ENCODE results near the gene SPX.

The SPX gene, protein sequence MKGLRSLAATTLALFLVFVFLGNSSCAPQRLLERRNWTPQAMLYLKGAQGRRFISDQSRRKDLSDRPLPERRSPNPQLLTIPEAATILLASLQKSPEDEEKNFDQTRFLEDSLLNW

GRCh38 chr12:21526053-21526452, at the start of gene SPX:
Gene SPX (plus strand): TSS chr12:21526296. CDS start chr12:21526473, 177 bp downstream.
- no peak for DNase-seq (ENCODE audit: low spot score)

DNA sequence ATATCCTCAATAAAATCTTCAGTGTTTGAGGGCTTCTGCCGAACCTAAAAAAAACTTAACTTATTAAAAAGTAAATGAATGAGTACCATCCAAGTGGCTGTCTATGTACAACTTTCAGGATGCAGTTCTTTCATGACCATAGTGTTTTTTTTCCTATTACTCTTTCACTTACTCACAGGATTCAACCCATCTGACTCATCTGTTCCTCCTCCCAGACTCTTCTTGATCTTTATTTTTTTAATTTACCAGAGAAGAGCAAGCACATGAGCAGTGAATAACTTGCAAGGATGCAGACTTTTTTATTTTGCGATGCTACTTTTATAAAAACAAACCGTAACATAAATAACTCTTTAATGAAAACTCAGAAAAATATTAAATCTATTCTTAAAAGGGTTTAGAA, 49.1 kb upstream of the SPX start:
- no peak for DNase-seq (ENCODE audit: low spot score)

GRCh38 chr12:21478756-21479455, 47.2 kb upstream of the SPX start:
- DNase-seq (ENCODE audit: low spot score), result no peak

GRCh38 chr12:21483531-21483930, 42.6 kb upstream of the SPX start:
- DNase-seq (ENCODE audit: low spot score), result no peak

GRCh38 chr12:21485998-21486397, 40.1 kb upstream of the SPX start:
- DNase-seq (ENCODE audit: low spot score), result no peak

GRCh38 chr12:21499765-21500164, 26.3 kb upstream of the SPX start:
- no peak for DNase-seq (ENCODE audit: low spot score)

DNA sequence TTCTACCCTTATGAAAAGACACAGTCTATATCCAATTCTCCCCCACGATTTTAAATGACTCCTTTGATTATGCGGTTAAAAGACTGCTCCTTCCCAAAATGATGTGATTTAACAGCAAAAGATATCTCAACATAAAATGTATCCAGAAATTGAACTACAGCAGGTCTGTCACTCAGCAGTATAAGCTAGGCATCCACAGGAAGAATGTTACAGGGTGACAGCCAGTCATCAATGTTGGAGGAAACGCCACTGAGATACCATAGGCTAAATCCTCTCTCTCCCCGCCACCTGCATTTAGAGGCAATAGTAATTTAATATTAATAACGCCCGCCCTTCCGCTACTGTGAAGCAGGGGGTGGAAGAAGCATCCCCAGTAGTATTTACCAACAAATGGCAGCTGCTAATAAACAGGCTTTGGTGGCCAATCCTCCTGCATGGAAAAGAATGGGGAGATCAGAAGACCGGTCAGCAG, 25.3 kb upstream of the SPX start:
- DNase-seq (ENCODE audit: low spot score), result peak; percentile 77

- peak; percentile 99 for DNase-seq (ENCODE audit: low spot score)
Observed at GRCh38 chr12:21501258-21502163, 24.6 kb upstream of the SPX start, which contains the start of the genes GOLT1B and RECQL. Gene GOLT1B (plus strand): TSS chr12:21501789. CDS start chr12:21501924, 135 bp downstream. Gene RECQL (minus strand): TSS chr12:21501635. CDS start chr12:21499570, 2,065 bp downstream.

DNA sequence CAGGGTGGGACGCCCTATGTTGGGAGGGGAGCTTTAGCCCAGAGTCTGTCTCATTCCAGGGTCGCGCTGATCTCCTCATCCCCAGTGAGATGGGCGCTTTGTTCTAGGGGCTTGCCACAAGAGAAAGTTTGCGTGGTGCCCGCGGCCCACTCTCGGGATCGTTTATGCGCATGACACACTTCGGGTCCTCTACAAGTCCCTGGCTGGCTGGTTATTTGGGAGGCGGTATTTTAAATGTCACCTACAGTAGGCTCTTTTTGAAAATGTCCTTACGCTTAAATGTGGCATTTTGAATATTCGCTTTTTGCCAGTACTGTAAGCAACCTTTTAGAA, 24.0 kb upstream of the SPX start:
- DNase-seq (ENCODE audit: low spot score), result peak; percentile 47

DNA sequence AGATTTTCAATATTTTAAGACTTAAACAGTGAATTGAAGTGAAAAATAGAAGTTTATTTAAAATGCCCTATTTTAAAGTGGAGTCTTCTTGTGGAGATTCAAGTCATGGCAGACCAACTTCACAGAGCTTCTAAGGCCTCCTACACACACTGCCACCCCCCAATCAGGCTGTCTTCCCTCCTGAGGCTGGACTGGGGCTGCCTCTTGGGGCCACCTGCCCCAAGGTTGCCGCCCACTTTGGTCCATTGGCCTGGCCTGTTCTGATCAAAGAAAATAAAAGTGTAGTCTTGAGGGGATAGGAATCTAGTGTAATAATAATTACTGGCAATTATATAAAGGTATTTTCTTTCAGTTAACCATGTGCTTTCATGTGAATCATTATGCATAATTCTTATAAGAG, 23.2 kb upstream of the SPX start:
- no peak for DNase-seq (ENCODE audit: low spot score)

DNA sequence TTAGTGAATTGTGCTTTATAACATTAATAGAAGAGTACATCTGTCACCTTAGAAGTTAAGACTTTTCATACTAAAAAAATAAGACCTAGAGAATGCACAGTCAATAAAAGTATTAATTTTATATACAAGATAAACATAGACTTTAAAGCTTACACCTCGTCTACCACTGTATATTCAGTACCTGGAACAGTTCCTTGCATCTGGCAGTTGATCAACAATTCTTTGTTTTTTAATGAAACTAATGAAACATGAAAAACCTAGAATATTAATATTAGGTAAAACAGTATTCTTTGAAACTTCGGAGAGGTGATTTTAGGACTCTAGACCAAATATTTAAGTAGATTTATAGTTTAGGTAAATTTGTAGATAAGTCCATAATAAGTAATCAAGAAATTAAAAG, 20.2 kb upstream of the SPX start:
- no peak for DNase-seq (ENCODE audit: low spot score)

DNA sequence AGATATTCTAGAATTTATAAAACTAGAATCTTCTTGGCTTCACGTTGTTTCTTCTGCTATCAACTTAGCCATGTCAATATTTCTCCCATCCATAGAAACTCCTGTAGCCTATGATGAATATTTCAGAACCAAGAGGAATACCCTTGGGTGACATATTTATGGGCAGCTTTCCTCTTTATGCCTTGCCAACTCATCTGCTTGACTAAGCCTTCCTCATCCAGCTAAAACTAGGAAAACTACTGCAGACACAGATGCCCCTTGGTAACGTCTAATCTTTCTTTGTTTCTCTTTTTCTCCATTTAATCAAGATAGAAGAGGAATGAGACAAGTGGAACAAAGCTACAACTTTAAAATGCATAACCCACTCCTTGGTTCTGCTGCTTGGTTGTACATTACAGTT, 18.2 kb upstream of the SPX start:
- no peak for DNase-seq (ENCODE audit: low spot score)

GRCh38 chr12:21509768-21510167, 16.3 kb upstream of the SPX start:
- DNase-seq (ENCODE audit: low spot score), result no peak

GRCh38 chr12:21516281-21516680, 9.8 kb upstream of the SPX start:
- no peak for DNase-seq (ENCODE audit: low spot score)

- no peak for DNase-seq (ENCODE audit: low spot score)
Observed at GRCh38 chr12:21518451-21518850, 7.6 kb upstream of the SPX start.

DNA sequence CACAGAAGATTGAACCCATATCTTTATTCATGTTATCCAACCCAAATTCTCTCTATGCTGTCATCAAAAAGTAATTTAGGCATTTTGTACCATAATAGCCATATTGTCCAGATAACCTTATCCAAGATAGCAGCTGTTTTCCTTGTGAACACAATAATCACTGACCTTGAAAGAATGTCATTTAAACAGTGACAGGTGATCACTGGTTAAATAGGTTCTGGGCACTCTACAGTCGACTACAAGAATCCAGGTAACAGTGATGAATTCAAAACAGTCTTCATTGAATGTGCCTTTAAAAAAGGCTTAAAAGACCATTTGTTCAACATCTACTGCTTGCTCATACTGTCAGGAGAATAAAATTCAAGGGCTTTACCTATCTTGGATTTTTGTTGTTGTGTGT, 4.6 kb upstream of the SPX start:
- no peak for DNase-seq (ENCODE audit: low spot score)

GRCh38 chr12:21523148-21523547, 2.9 kb upstream of the SPX start:
- no peak for DNase-seq (ENCODE audit: low spot score)

GRCh38 chr12:21526721-21527345, 737 bp downstream of the SPX start:
- DNase-seq (ENCODE audit: low spot score), result no peak

DNA sequence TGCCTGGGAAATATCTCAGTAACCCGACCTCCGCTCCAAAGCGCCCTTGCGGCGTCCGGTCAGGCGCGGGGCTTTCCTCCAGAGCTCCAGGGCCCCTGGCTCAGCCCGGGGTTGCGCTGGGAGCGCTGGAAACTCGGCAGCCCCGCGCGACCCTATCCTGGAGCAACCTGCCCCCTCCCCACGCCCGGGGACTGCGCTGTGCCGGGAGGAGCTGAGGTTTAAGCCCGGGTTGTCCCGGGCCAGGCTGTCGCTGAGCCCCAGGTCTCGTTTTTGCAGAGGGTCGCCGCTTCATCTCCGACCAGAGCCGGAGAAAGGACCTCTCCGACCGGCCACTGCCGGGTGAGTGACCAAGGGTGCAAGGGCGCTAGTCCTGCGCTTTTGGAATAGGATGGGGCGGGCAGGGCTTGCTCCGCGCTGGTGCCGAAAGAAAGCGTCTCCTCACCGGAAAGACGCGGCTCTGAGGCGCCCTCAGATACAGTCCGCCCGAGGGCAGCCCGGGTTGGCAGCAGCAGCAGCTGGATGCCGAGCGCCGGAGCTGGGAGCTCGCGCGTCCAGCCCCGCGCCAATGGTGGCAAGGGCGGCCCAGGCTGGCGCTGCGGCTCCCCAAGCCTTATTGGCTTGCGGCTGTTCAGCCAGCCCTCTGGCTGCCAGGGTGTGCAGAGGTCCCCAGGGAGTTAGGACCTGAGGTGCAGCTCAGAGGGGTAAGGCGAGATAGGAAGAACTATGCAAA, 1.5 kb downstream of the SPX start:
- DNase-seq (ENCODE audit: low spot score), result peak; percentile 82

DNA sequence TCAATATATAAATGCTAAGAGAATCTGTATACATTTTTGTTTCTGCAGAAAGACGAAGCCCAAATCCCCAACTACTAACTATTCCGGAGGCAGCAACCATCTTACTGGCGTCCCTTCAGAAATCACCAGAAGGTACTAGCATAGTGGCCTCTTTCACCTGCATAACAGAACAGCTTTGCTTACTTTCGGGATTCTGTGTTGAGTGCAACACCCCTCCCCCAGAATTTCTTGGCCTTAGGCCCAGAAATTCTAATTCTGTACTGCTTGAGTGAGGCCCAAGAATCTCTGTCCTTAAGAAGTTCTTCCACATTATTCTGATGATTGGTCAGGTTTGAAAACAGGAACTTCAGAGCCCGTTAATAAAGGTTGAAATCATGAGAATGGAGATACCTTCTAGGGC, 2.9 kb downstream of the SPX start:
- DNase-seq (ENCODE audit: low spot score), result no peak

DNA sequence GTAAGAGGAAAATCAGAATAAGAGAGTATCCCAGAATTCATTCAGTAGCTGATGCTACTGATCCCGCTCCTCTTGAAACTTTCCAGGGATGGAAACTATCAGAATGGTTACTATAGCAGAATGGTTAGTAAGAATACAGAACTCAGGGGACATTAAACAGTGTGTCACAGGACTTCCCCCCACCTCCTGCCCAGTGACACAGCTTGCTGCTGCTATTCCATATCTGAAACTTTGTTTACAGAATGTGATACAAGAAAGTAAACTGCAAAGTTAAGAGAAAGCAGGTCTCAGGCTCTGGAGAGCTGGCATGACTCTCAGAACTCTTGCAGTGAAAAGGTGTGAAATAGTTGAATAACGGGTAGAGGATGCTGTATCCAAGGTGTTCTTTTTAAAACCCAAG, 3.4 kb downstream of the SPX start:
- no peak for DNase-seq (ENCODE audit: low spot score)

All from NAMALWA (cell line).